ENCODE data around the gene MEF2D.

The MEF2D gene

GRCh38 chr1:156513185-156513584 is 12.6 kb upstream of the MEF2D start:
- Histone ChIP-seq H3K4me3 (ENCODE audit: low read depth, low read length, poor library complexity, severe bottlenecking) (no peak overlapping the region), H3K9me2 (ENCODE audit: low read depth, low read length) (no peaks in the 10 kb centered on the region), H3K9me3 (ENCODE audit: low read length) (no peaks in the 10 kb centered on the region), H3K79me2 (ENCODE audit: insufficient read depth, low read length) (no peaks in the 10 kb centered on the region), H3K4me1 (ENCODE audit: insufficient read depth, low read length, severe bottlenecking) (peaks cover 3% of the 10 kb centered on the region), H3K9ac (ENCODE audit: low read length) (no peak overlapping the region), H3K27me3 (ENCODE audit: insufficient read depth, low read length) (no peaks in the 10 kb centered on the region), H4K20me1 (ENCODE audit: insufficient read depth, low read length) (no peaks in the 10 kb centered on the region), H3K36me3 (ENCODE audit: insufficient read depth, low read length) (no peaks in the 10 kb centered on the region), H3K27ac (ENCODE audit: low read depth, low read length, poor library complexity, severe bottlenecking) (no peak overlapping the region), H3K4me2 (ENCODE audit: low read length) (no peak overlapping the region), H2AFZ (ENCODE audit: low read length) (no peak overlapping the region), H3F3A (ENCODE audit: insufficient read depth, low read length) (no peaks in the 10 kb centered on the region)
- no peak for TF ChIP-seq EZH2 (IDR thresholded peaks at IDR 0.05; ENCODE audit: borderline replicate concordance, low read length)
- no peak for TF ChIP-seq CTCF (IDR thresholded peaks at IDR 0.05; ENCODE audit: low read length)

DNA sequence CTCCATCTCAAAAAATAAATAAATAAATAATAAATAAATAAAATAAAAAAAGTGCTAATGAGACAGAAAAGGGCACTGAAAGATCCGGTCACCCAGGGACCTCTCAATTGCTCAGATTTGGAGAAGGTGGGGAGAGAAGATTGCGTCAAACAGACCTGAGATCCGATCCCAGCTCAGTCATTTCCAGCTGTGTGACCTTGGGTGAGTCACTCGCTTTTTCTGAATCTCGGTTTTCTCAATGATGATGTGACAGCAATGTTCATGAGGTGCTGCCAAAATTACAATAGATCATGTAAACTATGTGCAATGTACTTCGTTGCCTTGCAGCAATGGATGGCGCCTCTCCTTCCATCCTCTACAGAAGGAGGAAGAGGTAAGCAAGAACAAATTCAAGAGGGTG is 11.1 kb upstream of the MEF2D start:
- TF ChIP-seq CTCF (IDR thresholded peaks at IDR 0.05; ENCODE audit: low read length) (no peak), EZH2 (IDR thresholded peaks at IDR 0.05; ENCODE audit: borderline replicate concordance, low read length) (no peak)
- Histone ChIP-seq H3K9ac (ENCODE audit: low read length) (no peak overlapping the region), H3K79me2 (ENCODE audit: insufficient read depth, low read length) (no peaks in the 10 kb centered on the region), H2AFZ (ENCODE audit: low read length) (no peak overlapping the region), H3K9me3 (ENCODE audit: low read length) (no peaks in the 10 kb centered on the region), H3K27ac (ENCODE audit: low read depth, low read length, poor library complexity, severe bottlenecking) (no peak overlapping the region), H3K4me3 (ENCODE audit: low read depth, low read length, poor library complexity, severe bottlenecking) (no peak overlapping the region), H4K20me1 (ENCODE audit: insufficient read depth, low read length) (no peaks in the 10 kb centered on the region), H3K9me2 (ENCODE audit: low read depth, low read length) (no peaks in the 10 kb centered on the region), H3K4me1 (ENCODE audit: insufficient read depth, low read length, severe bottlenecking) (peaks cover 7% of the 10 kb centered on the region), H3K36me3 (ENCODE audit: insufficient read depth, low read length) (no peaks in the 10 kb centered on the region), H3F3A (ENCODE audit: insufficient read depth, low read length) (no peaks in the 10 kb centered on the region), H3K27me3 (ENCODE audit: insufficient read depth, low read length) (no peaks in the 10 kb centered on the region), H3K4me2 (ENCODE audit: low read length) (no peak overlapping the region)

DNA sequence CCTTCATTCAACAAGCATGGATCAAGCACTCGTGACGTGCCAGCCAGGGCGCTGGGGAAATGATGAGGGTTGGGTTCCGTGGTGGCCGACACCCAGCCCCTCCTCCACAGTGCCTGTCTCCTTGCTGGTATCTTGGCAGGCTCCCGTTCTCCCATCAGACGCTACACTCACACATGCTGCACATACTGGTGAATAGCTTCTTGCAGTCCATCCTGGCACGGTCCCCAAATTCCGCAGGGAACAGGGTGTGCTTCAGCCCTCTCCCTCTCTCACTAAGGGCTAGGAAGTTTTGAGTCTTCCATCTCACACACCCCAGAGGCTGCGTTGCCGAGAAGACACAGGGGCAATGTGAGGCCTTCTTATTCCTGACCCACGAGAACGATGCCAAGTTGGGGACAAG is 10.1 kb upstream of the MEF2D start:
- H3K9me2 ChIP-seq (ENCODE audit: low read depth, low read length) = no peaks in the 10 kb centered on the region
- H3K4me3 ChIP-seq (ENCODE audit: low read depth, low read length, poor library complexity, severe bottlenecking) = no peak overlapping the region
- H3K9ac ChIP-seq (ENCODE audit: low read length) = no peak overlapping the region
- no peaks in the 10 kb centered on the region for H3F3A ChIP-seq (ENCODE audit: insufficient read depth, low read length)
- no peaks in the 10 kb centered on the region for H3K36me3 ChIP-seq (ENCODE audit: insufficient read depth, low read length)
- H3K27ac ChIP-seq (ENCODE audit: low read depth, low read length, poor library complexity, severe bottlenecking) = no peak overlapping the region
- no peak overlapping the region for H2AFZ ChIP-seq (ENCODE audit: low read length)
- peaks cover 9% of the 10 kb centered on the region for H3K4me1 ChIP-seq (ENCODE audit: insufficient read depth, low read length, severe bottlenecking)
- TF ChIP-seq EZH2 (IDR thresholded peaks at IDR 0.05; ENCODE audit: borderline replicate concordance, low read length) (no peak), CTCF (IDR thresholded peaks at IDR 0.05; ENCODE audit: low read length) (no peak)
- H3K27me3 ChIP-seq (ENCODE audit: insufficient read depth, low read length) = no peaks in the 10 kb centered on the region
- H3K79me2 ChIP-seq (ENCODE audit: insufficient read depth, low read length) = no peaks in the 10 kb centered on the region
- no peak overlapping the region for H3K4me2 ChIP-seq (ENCODE audit: low read length)
- H4K20me1 ChIP-seq (ENCODE audit: insufficient read depth, low read length) = no peaks in the 10 kb centered on the region
- no peaks in the 10 kb centered on the region for H3K9me3 ChIP-seq (ENCODE audit: low read length)
